ENCODE results near the gene MAB21L3. TPM values are rescaled to one million over a fixed set of nuclear protein-coding genes. Genes with fewer than 3 reads are reported as not detected.

MAB21L3 gene
- total RNA-seq, 4 donors from 2014 or later = 1.3 TPM; not detected in 3

DNA sequence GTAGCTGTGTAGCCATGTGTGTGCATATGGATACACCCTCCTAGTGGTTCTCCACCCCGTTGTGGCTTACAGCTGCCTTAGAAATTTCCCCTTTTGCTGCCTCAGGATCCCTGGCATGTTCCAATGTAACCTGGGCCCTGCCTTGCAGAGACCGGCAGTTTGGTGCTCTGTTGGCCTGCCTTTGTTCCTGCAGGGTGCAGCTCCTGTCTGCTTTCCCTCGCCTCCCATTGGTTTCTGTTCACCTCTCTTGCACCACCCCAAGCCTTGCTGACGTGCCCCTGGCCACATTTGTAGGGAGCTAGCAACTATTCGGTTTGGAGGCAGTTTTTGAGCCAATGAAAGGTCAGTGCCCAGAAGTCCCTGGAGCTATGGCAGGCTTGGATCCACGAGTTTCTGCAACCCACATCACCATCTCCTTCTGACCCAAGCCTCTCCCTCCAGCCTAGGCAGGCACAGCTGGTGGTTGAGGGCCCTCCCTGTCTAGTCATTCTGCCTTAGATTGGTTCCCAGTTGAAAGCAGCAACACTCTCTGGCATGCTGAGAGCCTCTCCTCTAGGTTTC, 54.9 kb downstream of the MAB21L3 start:
- WGBS, 2 donors (ENCODE audit: low coverage in 1 of 2) = 90 to 93% methylated on average over 3 of the region's 6 CpGs
- Histone ChIP-seq H3K27me3 (no peaks in the 10 kb centered on the region), H3K27ac (peak overlapping the region in 3 of 4 donors; percentile 3 to 78 (median 56)), H3K36me3 (no peaks in the 10 kb centered on the region), H3K4me1 (peaks cover 0 to 54% (median 18%) of the 10 kb centered on the region in 3 donors), H3K9me3 (no peaks in the 10 kb centered on the region), H3K4me3 (no peak overlapping the region)
- no peak for ATAC-seq
- TF ChIP-seq POLR2A (IDR thresholded peaks at IDR 0.05) (no peak), POLR2AphosphoS5 (IDR thresholded peaks at IDR 0.05) (no peak), EP300 (IDR thresholded peaks at IDR 0.05) (no peak), CTCF (IDR thresholded peaks at IDR 0.05) (no peak)

DNA sequence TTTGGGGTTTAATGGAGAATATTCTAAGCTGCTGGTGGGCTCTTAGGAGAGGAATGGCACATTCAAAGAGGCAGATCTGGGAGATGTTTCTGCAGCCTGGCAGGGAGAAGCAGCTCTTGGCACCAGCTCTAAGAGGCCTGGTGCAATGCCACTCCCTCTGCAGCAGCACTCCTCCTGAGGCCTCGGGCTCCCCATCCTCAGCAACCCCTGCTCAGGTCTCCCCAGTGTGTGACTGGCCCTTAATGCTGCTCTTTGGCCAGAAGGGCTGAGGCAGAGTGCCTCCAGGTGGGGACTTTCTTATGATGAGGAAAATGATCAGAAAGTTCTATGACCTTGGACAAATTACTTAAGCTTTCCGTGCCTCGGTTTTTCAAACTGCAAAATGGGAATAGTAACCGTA, 55.5 kb downstream of the MAB21L3 start:
- no peak for TF ChIP-seq POLR2AphosphoS5 (IDR thresholded peaks at IDR 0.05)
- TF ChIP-seq EP300 (IDR thresholded peaks at IDR 0.05) = no peak
- no peak for TF ChIP-seq CTCF (IDR thresholded peaks at IDR 0.05)
- TF ChIP-seq POLR2A (IDR thresholded peaks at IDR 0.05) = no peak
- peaks cover 0 to 54% (median 18%) of the 10 kb centered on the region in 3 donors for H3K4me1 ChIP-seq
- H3K9me3 ChIP-seq = no peaks in the 10 kb centered on the region
- WGBS, 2 donors (ENCODE audit: low coverage in 1 of 2) = 100% methylated on average over 3 of the region's 4 CpGs
- H3K27me3 ChIP-seq = no peaks in the 10 kb centered on the region
- H3K36me3 ChIP-seq = no peaks in the 10 kb centered on the region
- ATAC-seq = no peak
- H3K27ac ChIP-seq = peak overlapping the region in 2 of 4 donors; percentile 56 to 78
- no peak overlapping the region for H3K4me3 ChIP-seq

DNA sequence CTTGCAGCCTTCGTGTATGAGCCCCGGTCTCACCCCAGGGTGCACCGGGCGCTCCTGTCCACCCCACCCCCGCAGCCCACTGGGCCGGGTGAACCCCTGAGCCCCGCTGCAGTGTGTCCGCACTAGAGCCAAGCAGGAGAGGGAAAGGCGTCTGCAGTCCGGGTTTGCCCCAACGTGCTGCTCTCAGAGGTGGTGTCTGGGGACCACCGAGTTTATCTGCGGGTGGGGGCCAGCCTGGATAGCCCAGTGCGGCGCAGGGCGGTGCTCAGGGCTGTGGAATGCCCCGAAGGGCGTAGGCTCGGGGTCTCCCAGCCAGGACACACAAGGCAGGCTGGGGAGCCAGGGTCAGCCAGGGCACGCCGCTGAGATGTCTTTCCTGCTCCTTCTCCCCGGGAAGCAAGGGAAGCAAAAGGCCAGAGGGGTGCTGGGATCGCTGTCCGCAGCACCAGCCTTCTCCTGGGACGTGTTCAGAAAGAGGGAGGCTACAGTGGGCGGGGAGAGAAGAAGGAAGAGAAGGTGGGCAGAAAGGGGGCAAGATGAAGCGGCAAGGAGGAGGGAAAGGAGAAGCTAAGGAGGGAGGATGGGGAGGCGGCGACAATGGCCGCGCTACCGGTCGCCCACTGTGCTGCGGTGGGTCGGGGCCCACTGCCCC, 56.6 kb downstream of the MAB21L3 start:
- no peaks in the 10 kb centered on the region for H3K27me3 ChIP-seq
- peak overlapping the region in 3 of 4 donors; percentile 69 to 82 (median 78) for H3K27ac ChIP-seq
- H3K9me3 ChIP-seq = no peaks in the 10 kb centered on the region
- peak; percentile 27 for ATAC-seq
- no peaks in the 10 kb centered on the region for H3K36me3 ChIP-seq
- peak overlapping the region; percentile 53 to 70 for H3K4me3 ChIP-seq
- 2% methylated on average over 13 of the region's 35 CpGs; no CpG with 5 or more reads in 1 of the 2 donors for WGBS, 2 donors (ENCODE audit: low coverage in 1 of 2)
- H3K4me1 ChIP-seq = peaks cover 0 to 54% (median 18%) of the 10 kb centered on the region in 3 donors
- TF ChIP-seq CTCF (IDR thresholded peaks at IDR 0.05) = no peak
- no peak for TF ChIP-seq POLR2A (IDR thresholded peaks at IDR 0.05)
- TF ChIP-seq EP300 (IDR thresholded peaks at IDR 0.05) = no peak
- TF ChIP-seq POLR2AphosphoS5 (IDR thresholded peaks at IDR 0.05) = no peak

DNA sequence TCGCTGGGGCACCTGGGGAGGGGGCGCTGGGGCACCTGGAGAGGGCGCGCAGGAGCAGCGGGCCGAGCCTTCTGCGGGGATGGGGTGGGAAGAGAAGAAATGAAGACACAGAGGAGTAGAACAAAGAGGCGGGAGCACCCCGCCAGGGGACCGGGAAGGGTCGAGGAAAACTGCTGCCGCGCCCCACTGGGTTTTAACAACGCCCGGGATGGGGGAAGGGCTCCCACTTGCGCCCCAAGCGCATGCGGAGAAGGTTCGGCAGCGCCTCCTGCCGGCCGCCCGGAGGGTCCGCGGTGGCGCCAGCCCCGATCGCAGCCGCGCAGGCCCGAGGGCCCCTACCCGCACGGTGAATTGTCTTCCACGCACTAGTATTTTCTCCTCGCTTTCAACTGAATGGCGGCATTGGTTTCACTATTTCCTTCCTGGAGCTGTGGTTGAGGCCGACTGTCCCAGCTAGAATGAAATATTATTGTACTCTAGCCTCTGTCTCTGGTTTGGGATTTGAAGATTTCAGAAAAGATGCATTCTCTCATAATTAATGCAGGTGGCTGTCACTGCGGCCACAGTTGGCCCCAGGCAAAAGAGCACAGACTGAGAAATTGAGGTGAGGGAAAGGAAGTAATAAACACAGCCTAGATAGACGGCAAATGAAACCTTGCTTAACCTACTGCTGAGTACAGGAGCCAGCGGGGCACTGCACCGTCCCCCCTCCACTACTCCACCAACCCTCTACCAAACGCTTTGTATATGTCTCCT, 57.3 kb downstream of the MAB21L3 start:
- Histone ChIP-seq H3K9me3 (no peaks in the 10 kb centered on the region), H3K27me3 (no peaks in the 10 kb centered on the region), H3K36me3 (no peaks in the 10 kb centered on the region), H3K4me3 (peak overlapping the region; percentile 53 to 70), H3K27ac (peak overlapping the region in 3 of 4 donors; percentile 69 to 82 (median 78)), H3K4me1 (peaks cover 0 to 54% (median 18%) of the 10 kb centered on the region in 3 donors)
- TF ChIP-seq POLR2AphosphoS5 (IDR thresholded peaks at IDR 0.05) (no peak), CTCF (IDR thresholded peaks at IDR 0.05) (peak; percentile 85 to 98 (median 92))
- 8 to 78% methylated on average over 4 to 28 of the region's 42 CpGs for WGBS, 2 donors (ENCODE audit: low coverage in 1 of 2)
- ATAC-seq = peak; percentile 90

All from gastroesophageal sphincter (tissue), 4 donors.